HG03196 (cell line): Measurements from ENCODE around the gene IGF2BP1.
"Not testable (repeated sequence)": the region's sequence is repeated elsewhere in the genome, so short reads cannot be mapped to it uniquely, and the experiment has no call there.

Experiments
- ATAC-seq: cut with Tn5 transposase; IDR thresholded peaks from one replicate; pipeline ENCODE4 v1.9.1; 2021; ENCODE audit not compliant: unreplicated experiment

IGF2BP1 gene

GRCh38 chr17:49090878-49091594 is 93.9 kb downstream of the IGF2BP1 start:
- ATAC-seq: no peak

GRCh38 chr17:49093131-49093530 is 95.9 kb downstream of the IGF2BP1 start:
- ATAC-seq: no peak

- ATAC-seq: no peak
Measured at GRCh38 chr17:49100601-49101000, 103.4 kb downstream of the IGF2BP1 start.

GRCh38 chr17:49101054-49101534 is 103.9 kb downstream of the IGF2BP1 start:
- no peak for ATAC-seq

- not testable (repeated sequence) for ATAC-seq
Measured at GRCh38 chr17:49103360-49103759, 106.2 kb downstream of the IGF2BP1 start.

- no peak for ATAC-seq
Measured at GRCh38 chr17:49104511-49105074, 107.4 kb downstream of the IGF2BP1 start.
